GM18502 (cell line): ENCODE measurements around the gene WNT5A.

ENCODE experiments used
- ATAC-seq: cut with Tn5 transposase; IDR thresholded peaks from one replicate; pipeline ENCODE4 v1.9.1; 2021; ENCODE audit warnings: mild to moderate bottlenecking; ENCODE audit not compliant: unreplicated experiment, poor library complexity

WNT5A gene

GRCh38 chr3:55486857-55487380 lies at the start of gene WNT5A:
WNT5A (minus strand) TSS chr3:55487306; CDS start chr3:55486985, 321 bp downstream.
- no peak for ATAC-seq

- no peak for ATAC-seq
Measured at GRCh38 chr3:55534876-55535275, 47.8 kb upstream of the WNT5A start.

- no peak for ATAC-seq
Measured at GRCh38 chr3:55532806-55533205, 45.7 kb upstream of the WNT5A start.

GRCh38 chr3:55531321-55531720 lies 44.2 kb upstream of the WNT5A start:
- no peak for ATAC-seq

DNA sequence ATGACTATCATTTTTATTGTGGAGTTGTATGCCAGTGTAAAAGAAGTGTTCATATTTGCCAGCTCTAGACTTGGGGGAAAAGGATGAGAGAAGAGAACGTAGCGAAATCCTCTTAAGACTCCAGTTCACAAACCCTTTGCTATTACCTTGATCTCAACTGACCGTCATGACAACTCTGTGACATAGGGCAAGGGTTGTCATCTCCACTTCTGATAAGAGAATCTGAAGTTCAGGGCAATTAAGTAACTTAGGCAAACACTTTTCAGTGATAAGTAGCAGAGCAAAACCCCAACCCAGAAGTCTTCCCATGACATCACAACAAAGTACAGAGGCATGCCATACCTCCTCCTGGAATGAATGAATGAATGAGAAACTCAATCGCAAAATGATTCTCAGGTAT lies 40.3 kb upstream of the WNT5A start:
- ATAC-seq, result no peak

DNA sequence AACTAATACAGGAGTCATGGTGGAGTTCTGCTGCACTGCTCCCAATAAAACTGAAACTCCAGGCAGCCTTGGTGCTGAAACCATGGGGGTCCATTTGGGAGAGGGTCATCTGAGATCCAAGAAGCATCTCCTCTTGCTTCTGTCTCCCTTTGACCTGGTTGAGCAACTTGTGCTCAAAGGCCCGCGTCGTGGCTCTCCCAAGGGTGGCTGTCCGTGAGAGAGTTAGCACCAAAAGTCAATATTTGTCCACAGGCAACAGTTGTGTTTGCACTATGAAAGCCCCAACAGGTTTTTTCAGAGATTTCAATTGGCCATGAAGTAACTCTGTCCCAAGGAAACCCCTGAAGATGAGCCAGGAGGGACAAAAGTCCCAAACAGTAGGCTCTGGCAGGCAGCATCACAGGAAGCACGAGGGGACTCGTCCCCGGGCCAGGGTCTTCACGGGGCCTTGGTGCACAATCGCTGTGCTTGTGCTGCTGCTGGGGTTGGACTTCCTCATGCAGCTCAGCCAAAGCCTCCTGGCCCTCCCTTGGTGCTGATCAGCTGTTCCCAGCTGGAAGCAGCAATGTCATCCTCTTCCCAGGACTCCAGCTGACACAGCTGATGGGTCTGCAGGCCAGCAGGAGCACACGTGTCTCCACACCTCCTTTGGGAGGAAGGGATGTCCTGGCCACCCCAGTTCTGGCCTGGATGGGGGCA lies 39.4 kb upstream of the WNT5A start:
- no peak for ATAC-seq

DNA sequence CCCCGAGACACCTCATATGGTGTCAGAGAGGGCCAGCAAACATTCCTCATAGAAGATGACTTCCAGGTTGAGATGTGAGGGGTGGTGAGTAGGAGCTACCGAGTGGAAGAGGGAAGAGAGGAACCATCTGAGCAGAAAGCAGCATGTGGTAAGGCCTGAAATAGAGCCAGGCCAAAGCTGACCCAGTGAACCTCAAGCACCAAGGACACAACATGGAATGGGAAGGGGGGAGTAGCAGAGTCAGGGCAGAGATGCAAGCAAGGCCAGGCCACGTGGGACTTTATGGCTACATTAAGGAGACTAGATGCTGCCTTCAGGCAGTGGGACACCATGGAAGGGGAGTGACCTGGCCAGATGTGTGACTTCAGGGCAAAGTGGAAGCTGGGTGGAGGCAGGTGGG lies 38.3 kb upstream of the WNT5A start:
- no peak for ATAC-seq

GRCh38 chr3:55524565-55525244 lies 37.6 kb upstream of the WNT5A start:
- no peak for ATAC-seq

- no peak for ATAC-seq
Measured at GRCh38 chr3:55523471-55523870, 36.4 kb upstream of the WNT5A start.

DNA sequence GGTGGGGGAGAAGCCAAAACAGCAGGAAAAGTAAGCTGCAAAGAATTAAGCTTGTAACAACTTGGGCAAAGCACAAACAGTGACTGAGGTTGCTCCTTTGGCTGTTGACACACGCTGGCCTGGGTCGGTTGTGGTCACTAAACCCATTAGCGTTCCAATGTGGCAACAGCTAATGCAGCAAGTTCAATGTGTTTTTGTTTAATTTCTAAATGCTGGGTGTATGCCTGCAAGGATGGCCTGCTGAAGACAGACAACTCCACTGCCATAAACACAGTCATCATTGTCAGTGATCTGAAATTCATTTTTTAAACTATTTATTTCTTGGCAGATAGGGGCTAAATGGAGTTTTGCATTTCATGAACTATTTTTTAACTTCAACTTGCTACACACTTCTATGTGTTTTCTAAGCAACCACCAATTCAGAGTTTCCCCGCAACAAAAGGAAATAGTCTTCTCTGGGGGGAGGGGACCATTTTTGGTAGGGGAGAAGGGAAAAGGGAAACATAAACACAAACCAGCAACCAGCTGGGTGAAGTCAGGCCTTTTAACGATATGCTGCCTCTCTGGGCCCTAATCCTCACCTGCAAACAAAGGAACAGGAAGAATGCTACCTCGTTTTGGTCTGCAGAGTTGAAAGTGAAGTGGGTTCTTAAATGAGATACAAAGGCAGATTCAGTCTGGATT lies 34.8 kb upstream of the WNT5A start:
- ATAC-seq, result no peak

DNA sequence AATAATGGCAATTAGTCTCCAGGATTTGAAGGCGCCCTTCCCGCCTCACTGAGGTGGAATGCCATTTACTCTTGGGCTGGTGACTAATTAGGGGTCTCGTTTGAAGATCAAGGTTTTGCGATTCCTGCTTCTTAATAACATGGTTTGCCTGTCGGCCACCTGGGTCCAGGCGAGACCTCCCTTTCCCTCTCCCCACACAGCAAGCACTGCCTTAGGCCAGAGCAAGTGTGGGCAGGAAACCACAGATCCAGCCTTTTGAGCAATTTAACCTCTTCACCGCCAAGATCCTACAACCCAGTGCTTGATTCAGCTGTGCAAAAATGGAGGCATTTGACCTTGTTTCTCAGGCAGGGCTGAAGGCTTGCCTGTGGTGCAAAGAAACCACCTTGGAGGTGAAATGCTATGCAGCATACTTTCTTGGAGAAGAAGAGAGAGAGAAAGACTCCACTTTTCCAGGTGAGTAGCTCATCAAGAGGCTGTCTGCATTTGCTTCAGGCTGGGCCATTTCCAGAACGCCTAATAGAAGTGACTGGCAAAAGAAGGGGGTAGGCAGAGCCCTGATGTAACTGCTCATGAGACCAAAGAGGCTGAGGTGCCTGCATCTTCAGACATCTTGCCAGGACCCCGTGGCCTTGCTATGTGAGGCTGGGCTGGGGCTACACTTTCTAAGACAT lies 34.1 kb upstream of the WNT5A start:
- ATAC-seq, result no peak

- no peak for ATAC-seq
Measured at GRCh38 chr3:55519019-55519418, 31.9 kb upstream of the WNT5A start.

DNA sequence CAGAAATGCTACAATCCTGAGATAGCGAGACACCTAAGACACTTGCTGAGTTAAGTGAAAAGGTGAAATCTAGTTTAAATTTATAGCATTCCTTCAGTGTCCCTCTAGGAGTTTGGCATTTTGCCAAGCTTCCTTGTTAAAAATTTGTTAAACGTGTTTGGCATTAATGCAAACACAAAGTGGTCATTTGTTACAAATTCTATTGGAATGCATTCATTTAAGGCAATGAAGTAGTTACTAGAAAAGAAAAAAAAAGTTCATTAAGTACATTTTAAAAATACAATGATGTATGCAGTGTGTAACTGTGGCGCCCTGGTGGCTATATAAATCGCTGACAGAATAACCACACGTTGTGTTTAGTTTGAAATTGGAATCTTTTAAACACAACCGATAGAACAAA lies 31.3 kb upstream of the WNT5A start:
- no peak for ATAC-seq

- ATAC-seq, result no peak
Measured at GRCh38 chr3:55516392-55517030, 29.4 kb upstream of the WNT5A start.

- no peak for ATAC-seq
Measured at GRCh38 chr3:55515550-55516246, 28.6 kb upstream of the WNT5A start.

- ATAC-seq, result no peak
Measured at GRCh38 chr3:55514962-55515361, 27.9 kb upstream of the WNT5A start.

- no peak for ATAC-seq
Measured at GRCh38 chr3:55512571-55513343, 25.7 kb upstream of the WNT5A start.

GRCh38 chr3:55511895-55512570 lies 24.9 kb upstream of the WNT5A start:
- no peak for ATAC-seq
